H1 (cell line): ENCODE measurements around the gene DNM2.

Experiments used
- CTCF ChIP-seq, 3 experiments: IDR thresholded peaks; 1 replicate in 2 of 3; 2 replicates in 1 of 3; pipeline versions ENCODE4 v1.5.1 to v1.6.1; 2011; ENCODE audit warnings: low read length in 3 of 3, mild to moderate bottlenecking in 3 of 3, inconsistent platforms in 2 of 3, low read depth in 1 of 3, moderate library complexity in 1 of 3; ENCODE audit not compliant: insufficient read depth in 1 of 3; ENCODE audit errors: control extremely low read depth in 1 of 3
- HDAC2 ChIP-seq, 2 experiments: fragments of 300-600 bp in 1 of 2; sonication (generic) in 1 of 2; IDR thresholded peaks; 2 replicates each; pipeline ENCODE4 v1.6.1; 2011 to 2012; ENCODE audit warnings: low read depth in 2 of 2, low read length in 2 of 2, mild to moderate bottlenecking in 2 of 2, moderate library complexity in 2 of 2, borderline replicate concordance in 1 of 2, inconsistent platforms in 1 of 2
- POLR2A ChIP-seq, 2 experiments: IDR thresholded peaks; 1 replicate in 1 of 2; 2 replicates in 1 of 2; pipeline ENCODE4 v1.6.1; 2011; ENCODE audit warnings: low read depth in 2 of 2, low read length in 2 of 2, mild to moderate bottlenecking in 2 of 2; ENCODE audit errors: control extremely low read depth in 1 of 2
- SRF ChIP-seq: IDR thresholded peaks from 2 replicates; pipeline ENCODE4 v1.6.1; 2011; ENCODE audit warnings: mild to moderate bottlenecking, low read depth, low read length, moderate library complexity

- no peak for TF ChIP-seq SRF
- no peak for TF ChIP-seq POLR2A (IDR thresholded peaks at IDR 0.05; ENCODE audit: control extremely low read depth in 1 of 2, low read depth in 2 of 2, low read length in 2 of 2)
- no peak for TF ChIP-seq CTCF (IDR thresholded peaks at IDR 0.05; ENCODE audit: control extremely low read depth in 1 of 3, insufficient read depth in 1 of 3, low read depth in 1 of 3, low read length in 3 of 3)
- TF ChIP-seq HDAC2 (IDR thresholded peaks at IDR 0.05; ENCODE audit: borderline replicate concordance in 1 of 2, low read depth in 2 of 2, low read length in 2 of 2), result no peak
Measured at GRCh38 chr19:10758978-10759377, 41.1 kb downstream of the DNM2 start.
